ENCODE measurements around the gene MPRIP.
A peak's percentile ranks its signal among the peaks of the same experiment; 100 is the strongest.

The MPRIP gene

GRCh38 chr17:17088086-17088485 is 45.8 kb downstream of the MPRIP start:
- DNase-seq (ENCODE audit: low spot score), result no peak

- DNase-seq (ENCODE audit: low spot score), result no peak
These were observed 46.6 kb downstream of the MPRIP start for GRCh38 chr17:17088541-17089525.

DNA sequence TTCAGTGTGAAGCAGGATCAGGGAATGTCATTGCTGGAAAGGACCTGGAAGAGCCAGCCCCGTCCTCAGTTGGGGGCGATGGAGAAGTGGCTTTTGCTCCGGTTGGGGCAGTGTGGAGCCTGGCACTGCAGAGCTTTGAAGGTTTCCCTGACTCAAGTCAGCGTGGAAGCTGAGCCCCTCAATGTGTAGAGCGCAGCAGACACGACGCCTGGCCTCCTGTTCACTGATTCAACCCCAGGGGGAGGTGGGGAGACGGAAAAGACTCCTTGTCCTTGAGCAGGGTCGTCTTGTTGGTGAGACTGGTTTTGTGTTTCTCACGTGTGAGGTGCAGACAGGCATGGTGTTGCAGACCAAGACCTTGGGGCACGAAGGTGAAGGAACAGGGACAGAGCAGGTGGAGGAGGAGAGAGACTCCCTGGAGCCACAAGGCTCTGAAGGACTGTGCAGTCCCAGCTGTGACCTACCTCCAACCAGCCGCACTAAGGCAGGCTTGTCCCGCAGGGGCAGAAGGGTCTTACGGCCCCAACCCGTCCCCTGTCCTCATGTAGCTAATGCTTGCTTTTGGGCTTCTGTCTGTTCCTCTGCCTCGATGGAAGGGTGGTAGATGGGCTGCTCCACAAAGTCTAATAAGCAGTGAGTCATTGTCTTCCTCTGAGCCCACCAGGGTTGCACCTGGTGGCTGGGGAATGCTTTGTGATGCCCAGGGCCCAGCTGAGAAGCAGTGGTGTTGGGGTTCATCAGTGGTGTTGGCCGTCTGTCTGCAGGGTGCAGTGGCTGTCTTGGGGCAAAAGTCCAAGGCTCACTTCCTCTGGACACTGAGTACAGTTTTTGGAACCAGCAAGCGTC is 47.8 kb downstream of the MPRIP start:
- DNase-seq (ENCODE audit: low spot score), result no peak

- DNase-seq (ENCODE audit: low spot score), result no peak
These were observed 48.4 kb downstream of the MPRIP start for GRCh38 chr17:17090642-17091103.

- no peak for DNase-seq (ENCODE audit: low spot score)
These were observed 49.0 kb downstream of the MPRIP start for GRCh38 chr17:17091276-17091675.

DNA sequence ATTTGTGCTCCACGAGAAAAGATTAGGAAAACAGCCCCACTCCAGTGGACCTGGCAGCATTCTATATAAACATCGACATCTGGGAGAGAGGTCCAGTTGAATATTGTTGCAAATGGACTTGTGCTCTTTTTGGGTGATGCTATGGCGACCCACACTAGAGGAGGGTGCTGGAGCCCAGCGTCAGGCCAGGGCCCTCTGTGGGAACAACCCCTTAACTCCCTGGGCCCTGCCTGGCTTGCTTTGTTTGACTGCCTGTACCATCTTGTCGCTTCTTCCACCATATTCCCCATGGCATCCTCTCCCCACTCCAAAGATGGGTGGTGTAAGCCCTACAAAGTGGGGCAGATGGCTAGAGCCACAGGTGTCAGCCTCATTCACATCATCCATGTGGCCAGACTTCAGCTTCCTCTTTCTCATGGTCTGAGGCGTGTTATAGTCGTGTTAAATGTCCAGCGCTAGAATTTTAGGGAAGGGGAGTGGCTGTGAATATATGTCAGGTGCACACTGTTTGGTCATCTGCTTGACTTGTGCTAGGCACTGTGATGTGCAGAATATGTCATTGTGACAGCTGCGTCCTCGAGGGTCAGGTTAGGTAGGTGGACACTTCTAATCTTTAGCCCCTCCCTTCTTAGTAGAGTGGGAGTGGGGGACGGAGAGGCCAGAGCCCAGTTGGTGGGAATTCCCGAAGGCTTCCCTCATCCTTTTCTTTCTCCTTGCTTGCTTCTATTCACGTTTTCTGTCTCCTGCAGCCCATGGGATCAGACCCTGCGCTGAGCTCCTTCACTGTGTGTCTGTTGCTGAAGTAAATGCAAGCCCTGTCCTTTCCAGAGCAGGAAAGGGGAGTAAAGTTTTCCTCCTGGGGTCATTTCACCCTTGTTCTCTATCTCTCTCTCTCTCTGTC is 49.8 kb downstream of the MPRIP start:
- DNase-seq (ENCODE audit: low spot score), result no peak

- no peak for DNase-seq (ENCODE audit: low spot score)
These were observed 51.5 kb downstream of the MPRIP start for GRCh38 chr17:17093764-17094163.

DNA sequence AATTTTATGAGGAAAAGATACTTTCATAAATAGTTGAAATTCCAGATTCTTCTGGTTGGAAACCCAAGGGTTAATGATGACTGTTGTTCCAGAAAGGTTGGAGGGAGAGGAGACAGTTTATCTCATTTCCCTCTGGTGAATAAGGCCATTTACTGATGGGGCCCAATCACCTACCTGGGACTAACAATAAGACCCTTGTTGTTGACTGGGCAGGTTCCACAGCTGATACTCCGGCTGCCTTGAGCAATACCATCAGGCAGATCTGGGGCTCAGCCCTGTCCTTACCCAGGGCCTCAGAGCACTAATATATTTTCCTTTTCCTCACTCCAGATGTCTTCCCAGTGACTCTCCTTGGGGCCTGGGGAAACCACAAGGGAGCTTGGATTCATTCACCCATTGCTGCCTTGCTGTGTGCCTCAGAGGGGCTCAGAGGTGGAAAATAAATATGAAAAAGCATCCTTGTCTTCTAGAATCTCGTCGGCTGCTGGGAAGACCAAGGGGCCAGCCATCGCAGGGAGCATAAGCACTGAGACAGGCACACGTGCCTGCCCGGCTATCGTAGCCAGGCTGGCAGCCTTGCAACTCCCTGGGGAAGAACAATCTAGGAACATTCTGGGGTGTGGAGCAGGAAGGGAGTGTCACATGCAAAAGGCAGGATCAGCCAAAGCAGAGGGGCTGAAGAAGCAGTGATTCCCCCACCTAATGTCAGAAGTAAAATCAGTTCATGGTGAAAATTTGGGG is 54.4 kb downstream of the MPRIP start:
- DNase-seq (ENCODE audit: low spot score), result peak; percentile 71

- DNase-seq (ENCODE audit: low spot score), result no peak
These were observed 55.6 kb downstream of the MPRIP start for GRCh38 chr17:17097763-17098345.

- DNase-seq (ENCODE audit: low spot score), result peak; percentile 60
These were observed 56.4 kb downstream of the MPRIP start for GRCh38 chr17:17098551-17099179.

GRCh38 chr17:17102176-17102575 is 59.9 kb downstream of the MPRIP start:
- no peak for DNase-seq (ENCODE audit: low spot score)

- DNase-seq (ENCODE audit: low spot score), result no peak
These were observed 60.9 kb downstream of the MPRIP start for GRCh38 chr17:17103160-17103559.

DNA sequence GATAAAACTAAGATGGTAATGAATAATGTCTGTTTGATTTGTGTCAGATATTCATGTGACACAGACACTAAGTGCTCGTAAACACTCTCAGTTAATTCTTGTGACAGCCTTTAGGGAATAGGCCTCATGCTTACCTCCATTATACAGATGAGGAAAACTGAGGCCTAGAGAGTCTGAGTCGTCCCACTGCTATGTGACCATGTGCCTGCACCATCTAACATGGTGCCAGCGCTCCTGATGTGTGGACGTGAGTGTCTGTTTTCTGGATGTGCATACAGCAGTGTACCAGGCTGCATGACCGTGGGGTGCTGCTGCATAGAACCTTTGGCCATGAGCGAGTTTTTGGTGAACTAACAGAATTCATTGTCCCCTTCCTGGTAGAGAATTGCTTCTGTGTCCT is 61.8 kb downstream of the MPRIP start:
- DNase-seq (ENCODE audit: low spot score), result no peak

GRCh38 chr17:17104494-17104893 is 62.2 kb downstream of the MPRIP start:
- no peak for DNase-seq (ENCODE audit: low spot score)

DNA sequence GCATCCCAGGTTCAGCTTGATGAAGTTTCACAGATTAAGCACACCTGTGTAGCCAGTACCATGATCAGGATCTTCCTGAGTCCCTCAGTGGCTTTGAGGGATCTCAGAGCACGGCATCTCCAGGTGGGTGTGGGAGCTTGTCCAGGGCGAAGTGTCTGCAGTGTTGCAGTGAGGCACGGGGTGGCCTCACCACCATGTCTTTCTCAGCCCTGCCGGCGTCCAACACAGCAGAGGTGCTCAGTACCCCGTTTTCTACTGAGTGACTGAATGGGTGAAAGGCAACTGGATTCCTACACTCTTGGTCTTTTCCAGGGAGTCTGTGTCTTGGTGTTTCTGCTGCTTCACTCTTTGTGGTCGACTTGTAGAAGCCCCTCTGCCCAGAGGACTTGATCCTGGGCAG is 63.7 kb downstream of the MPRIP start:
- DNase-seq (ENCODE audit: low spot score), result no peak

GRCh38 chr17:17106756-17107155 is 64.5 kb downstream of the MPRIP start:
- DNase-seq (ENCODE audit: low spot score), result no peak

DNA sequence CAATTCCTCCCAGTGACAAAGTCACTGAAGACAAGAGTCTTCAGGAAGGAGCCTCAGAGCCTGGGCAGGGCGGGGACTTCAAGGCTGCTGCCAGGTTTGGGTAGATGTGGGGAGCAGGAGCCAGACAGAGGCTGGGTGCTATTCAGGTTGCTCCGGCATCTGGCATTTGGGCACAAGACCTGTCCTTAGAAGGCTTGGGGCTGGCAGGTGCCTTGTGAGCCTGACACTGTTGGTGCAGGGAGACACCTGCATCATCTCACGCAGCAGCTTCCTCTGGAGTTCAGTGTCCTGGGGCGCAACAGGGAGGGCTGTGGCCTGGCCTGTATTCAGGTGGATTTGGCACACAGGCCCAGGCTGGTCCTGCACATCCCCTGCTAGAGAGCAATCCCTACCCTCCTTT is 65.0 kb downstream of the MPRIP start:
- DNase-seq (ENCODE audit: low spot score), result no peak

- DNase-seq (ENCODE audit: low spot score), result no peak
These were observed 65.7 kb downstream of the MPRIP start for GRCh38 chr17:17107891-17108431.

DNA sequence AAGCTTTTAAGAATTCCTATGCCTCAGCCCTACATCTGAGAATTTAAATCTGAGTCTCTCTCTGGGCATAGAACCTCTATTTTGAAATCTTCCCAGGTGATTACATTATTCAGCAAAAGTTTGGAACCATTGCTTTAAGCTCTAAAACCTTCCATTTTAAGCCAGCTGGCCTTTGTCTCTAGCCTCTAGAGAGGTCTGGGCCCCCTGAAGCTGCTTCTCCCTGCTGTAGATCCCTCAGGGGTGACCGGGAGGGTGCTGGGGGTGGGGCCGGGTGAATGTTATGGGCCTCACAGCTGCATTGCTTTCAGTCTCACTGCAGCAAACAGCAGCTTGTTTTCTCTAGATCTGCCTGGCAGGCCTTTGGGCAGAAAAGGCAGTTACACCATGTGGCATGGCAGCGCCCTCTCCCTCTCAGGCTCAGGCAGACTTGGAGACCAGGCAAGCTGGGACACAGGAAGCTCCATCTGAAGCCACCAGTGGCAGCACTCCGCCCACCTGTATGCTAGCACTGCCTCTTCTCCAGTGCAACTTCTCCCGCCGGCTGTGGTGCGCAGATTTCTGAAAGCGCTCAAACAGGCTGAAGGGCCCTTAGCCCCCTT is 66.3 kb downstream of the MPRIP start:
- no peak for DNase-seq (ENCODE audit: low spot score)

Data from hepatic stellate cell (primary cell).